HG03342 (cell line): ENCODE results near the gene CEP57L1.
A peak's percentile ranks its signal among the peaks of the same experiment; 100 is the strongest.

ENCODE experiments used
- ATAC-seq: cut with Tn5 transposase; IDR thresholded peaks from one replicate; pipeline ENCODE4 v1.9.1; 2021; ENCODE audit warnings: mild to moderate bottlenecking, moderate library complexity; ENCODE audit not compliant: unreplicated experiment

The CEP57L1 gene

DNA sequence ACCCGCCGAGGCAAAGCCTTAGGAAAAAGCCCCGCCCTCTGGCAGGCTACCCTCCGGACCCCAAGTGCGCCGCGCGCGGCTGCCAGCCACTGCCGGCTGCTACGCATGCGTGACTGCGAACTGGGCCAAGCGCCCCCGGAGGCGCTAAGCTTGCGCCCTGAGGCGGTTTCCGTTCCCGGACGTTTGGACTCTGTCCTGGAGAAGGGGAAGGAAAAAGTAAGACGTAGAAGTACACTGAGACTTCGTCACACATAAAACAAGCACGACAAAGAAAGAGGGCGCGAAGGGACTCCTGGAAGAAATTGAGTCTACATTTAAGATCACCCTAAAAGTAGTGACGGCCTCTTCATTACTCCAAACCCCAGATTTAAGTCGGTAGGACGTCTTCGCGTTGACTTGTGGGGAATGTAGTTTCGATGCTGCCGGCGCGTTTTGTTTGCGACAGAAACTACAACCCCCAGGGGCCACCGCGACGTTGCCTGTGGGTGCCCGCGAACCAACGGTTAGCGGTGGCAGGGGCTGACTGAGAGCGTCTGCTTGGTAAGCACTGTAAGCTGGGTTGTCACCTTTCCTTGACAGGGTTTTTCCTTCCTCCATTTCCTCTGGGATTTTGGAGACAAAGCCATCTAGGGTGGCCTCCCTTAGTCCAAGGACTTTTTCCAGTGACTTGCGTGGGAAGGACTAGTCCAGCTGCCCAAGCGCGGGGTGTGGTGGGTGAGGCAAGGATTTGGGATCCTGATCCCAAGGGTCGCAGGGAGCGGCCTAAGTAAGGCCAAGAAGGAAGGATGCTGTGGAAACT is at the start of gene CEP57L1:
CEP57L1 (plus strand) TSS at position 472 of the 799 bp plus-strand sequence. CDS start 49,715 bp downstream, outside the sequence.
- ATAC-seq: peak; percentile 68

DNA sequence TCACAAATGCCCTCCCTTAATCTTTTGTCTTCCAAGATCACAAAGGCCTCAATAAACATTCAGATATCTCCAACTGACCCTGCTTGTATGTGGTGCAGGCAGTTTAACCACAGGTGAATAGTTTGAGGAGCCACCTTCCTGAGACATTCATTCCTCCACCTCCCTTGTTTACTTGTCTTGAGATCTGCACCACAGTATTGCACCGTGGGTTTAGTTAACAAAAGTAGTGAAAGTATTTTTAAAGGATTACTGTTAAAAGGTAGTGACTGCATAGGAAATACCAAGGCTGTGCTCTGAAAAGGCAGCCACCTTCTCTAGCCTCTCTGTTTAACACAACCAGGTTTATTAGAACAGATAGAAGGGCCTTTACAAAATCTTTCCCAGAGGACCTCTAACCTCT is 47.1 kb upstream of the CEP57L1 start:
- no peak for ATAC-seq

DNA sequence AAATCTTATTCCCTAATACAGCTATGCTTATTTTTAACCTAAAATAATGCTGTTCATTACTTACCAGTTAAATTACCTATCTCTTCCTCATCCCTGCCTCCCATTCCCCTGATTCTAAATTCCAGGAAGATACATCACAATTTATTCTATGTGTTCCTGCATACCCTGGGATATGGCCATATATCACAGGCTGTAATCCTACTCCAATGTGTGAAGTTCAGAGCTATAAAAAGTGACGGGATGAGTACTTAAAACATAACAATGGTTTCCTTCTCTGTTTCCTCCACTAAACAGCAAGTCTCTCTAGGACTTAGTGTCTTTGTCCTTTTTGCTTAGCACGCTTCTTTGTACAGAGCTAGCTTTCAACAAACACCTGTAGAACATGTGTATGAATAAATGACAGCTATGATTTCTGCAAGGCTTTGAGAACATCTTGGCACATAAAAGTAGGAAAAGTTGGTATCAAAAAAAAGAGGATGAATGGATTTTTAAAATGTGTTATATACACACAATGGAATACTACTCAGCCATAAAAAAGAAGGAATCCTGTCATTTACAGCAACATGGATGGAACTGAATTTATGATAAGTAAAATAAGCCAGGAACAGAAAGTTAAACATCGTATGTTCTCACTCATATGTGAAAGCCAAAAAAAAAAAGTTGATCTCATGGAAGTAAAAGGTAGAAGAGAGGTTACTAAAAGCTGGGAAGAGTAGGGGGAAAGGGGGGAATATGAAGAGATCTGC is 46.5 kb upstream of the CEP57L1 start:
- ATAC-seq: no peak

DNA sequence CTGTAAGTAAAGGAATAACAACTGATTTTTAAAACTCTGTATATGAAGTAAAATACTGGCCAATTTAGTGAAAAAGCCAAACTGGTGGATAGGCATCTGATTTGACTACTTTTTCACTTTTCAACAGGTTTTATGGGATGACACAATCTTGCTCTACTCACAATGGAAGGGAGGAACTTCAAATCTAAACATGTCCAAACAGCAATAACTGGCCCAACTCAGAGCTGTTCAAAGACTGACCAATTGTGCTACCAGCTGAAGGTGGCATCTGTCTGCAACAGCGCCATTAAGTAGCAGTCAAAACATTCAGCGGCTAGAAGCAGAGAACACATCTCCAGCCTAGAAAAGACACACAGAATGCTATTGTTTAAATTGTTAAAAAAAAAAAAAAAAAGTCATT is 45.3 kb upstream of the CEP57L1 start:
- no peak for ATAC-seq

DNA sequence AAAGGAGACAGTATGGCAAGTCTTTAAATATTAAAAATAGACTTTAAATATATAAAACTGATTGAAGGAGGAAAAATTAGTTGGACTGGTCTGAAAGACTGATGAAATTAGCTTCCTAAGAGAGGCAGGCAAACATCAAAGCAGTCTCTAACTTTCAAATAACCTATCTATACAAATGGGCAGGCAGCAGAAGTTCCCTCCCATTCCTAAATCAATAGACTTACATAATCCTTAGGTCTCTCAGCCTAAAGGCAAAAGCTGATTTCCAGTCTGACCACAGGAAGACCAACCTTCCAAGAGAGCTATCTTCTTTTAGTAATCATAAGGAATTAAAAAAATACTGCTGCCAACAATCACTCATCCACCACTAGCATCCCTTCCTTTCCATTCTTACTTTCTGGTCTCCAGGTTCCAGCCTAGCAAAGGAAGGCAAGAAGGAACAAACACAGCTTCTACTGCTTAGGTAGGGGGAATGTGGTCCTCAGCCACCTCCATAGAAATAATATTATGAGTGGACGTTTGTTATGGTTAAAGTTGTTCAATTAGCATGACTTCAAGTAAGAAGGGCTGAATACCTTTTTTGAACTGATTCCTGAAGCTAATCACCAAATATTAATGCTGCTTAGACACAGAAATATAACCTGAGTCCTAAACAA is 44.7 kb upstream of the CEP57L1 start:
- no peak for ATAC-seq

DNA sequence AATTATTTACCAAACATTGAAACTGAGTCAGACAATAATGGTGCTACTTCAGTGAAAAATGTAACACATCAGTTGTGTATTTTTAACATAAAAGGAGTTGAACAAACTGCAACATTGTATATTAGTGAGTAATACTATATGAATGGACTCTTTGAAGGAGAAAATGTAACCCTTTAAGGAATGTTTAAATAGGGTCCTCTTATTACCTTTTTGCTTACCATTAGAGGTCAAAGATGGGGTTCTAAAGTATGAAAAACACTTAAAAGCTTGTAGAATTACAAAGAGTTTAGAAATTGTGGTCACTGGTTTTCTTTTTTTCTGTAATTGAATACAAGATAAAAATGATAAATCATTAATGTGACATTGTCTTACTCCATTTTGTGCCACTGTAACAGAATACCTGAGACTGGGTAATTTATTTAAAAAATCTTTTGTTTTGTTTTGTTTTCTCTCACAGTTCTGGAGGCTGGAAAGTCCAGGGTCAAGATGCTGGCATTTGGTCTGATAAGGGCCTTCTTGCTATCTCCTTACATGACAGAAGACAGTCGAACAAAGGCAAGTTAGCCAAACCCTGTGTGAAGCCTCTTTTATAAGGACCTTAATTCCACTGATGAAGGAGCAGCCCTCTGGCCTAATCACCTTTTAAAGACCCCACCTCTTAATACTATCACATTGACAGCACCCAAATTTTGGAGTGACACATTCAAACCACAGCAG is 43.8 kb upstream of the CEP57L1 start:
- no peak for ATAC-seq

DNA sequence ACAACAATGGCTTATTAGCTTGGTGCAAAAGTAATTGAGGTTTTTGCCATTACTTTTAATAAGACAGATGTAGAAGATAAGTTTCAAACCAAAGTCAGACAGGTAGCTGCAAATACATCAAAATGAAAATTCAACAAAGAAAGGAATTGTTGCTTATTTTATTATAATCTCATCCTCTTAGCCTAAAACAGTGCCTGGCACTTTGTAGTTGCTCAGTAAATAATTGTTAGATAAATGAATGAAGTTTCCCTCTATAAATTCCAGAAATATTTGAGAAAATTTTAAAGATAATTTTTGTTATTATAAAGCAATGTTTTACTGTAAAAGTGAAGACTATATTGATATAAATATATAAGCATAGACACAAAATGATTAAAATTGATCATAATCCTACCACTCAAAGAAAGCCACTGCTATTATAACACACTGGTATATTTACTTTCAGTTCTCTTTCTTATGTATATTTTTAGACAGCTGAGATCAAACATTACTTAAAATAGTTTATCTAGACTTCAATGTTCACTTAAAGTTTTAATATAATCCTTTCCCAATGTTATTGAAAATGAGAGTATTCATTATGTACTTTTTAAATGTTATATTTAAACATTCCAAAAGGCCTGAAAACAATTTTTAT is 43.2 kb upstream of the CEP57L1 start:
- no peak for ATAC-seq

DNA sequence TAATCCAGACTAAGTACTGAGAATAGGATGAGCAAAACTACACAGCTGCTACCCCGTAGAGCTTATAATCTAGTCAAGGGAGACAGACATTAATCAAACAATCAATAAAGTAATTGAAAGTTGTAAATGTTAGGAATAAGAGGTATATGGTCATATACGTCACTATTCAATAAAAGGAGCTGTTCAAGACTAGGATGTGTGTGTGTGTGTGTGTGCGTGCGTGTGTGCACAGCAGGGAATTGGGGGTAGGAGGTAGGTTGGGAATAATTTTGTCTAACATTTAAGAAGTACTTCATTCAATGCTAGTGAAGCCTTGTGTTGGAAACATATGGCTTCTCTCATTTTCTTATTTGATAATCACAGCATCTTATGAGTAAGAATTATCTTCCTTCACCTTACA is 42.5 kb upstream of the CEP57L1 start:
- ATAC-seq: no peak

DNA sequence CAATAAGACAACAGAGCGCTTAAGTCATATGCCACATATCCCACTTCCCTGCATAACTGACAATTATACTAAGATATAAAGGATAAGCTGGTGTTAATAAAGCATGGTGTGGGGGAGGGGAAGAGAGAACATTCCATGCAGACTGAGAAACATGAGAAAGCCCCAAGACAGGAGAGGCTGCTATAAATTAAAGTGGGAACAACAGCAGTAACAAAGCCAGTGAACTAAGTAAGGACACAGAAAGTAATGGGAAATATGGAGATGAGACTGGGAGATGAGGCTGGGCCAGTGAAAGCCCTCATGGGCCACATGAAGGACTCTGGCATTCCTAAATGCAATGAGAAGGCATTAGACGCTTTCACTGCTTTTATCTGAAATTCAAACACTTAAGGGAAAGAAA is 42.0 kb upstream of the CEP57L1 start:
- ATAC-seq: no peak

DNA sequence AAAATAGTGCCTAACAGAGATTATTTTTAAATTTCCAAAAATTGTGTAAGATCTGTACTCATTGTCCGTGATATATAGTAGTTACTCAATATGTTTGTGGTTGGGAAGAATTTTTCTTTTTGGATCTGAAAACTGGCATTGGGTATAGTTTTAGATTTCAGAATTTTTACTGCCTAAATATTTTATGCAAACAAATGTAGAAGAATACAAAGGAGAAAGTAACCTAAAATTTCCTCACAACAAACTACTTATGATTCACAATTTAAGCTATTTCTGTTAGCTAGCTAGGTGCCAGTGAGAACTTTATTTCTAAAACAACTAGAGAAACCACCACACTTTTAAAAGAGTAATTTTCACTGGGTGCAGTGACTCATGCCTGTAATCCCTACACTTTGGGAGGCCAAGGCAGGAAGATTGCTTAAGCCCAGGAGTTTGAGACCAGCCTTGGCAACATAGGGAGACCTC is 39.5 kb upstream of the CEP57L1 start:
- ATAC-seq: no peak

DNA sequence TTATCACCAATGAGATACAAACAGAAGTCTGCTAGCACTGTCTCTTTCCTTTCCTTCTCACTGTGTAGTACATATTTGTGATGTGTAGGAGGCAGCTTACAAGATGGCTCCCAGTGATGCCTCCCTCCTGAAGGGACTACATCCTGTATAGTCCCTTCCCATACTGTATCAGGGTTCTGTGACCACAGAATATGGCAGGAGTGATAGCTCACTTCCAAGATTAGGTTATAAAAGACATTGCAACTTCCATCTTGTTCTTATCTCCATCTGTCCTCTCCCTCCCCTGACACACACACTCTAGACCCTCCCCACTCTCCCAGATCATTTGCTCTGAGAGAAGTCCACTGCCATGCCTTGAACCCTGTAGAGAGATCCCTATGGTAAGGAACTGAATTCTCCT is 38.6 kb upstream of the CEP57L1 start:
- ATAC-seq: no peak

DNA sequence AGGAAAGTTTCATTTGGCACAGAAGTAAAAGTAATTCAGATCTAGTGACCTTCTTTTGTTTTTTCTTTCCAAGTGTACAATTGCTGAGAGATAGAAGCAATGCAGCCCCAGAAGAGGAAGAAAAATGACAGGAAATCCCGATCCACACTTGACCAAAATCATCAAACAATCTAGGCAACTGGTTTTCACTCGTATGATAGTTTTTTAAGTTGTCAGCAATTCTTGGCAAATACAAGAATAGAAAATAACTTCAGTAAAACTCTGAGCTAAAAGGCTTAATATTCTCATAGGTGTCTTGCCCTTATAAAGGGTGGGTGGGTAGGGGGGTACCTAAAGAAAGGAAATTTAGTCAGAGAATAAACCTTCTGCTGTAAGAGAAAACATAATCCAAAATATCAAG is 36.7 kb upstream of the CEP57L1 start:
- ATAC-seq: no peak

DNA sequence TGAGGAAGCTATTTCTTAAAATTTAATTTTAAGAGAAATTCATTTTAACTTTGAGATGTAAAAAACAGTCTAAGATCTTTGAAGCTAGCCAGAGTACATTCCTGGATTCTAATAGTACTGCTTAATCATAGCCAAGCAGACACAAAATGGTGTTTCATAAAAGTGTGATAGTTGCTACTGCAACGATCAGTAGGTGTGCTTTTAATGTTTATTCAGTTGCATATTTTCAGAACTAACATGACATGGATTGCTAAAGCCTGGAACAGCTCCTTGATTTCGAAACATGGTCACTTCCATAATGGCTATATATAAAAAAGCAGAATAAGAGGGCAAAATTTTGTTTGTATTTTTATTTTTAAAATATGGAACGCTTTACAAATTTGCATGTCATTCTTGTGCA is 36.2 kb upstream of the CEP57L1 start:
- no peak for ATAC-seq

DNA sequence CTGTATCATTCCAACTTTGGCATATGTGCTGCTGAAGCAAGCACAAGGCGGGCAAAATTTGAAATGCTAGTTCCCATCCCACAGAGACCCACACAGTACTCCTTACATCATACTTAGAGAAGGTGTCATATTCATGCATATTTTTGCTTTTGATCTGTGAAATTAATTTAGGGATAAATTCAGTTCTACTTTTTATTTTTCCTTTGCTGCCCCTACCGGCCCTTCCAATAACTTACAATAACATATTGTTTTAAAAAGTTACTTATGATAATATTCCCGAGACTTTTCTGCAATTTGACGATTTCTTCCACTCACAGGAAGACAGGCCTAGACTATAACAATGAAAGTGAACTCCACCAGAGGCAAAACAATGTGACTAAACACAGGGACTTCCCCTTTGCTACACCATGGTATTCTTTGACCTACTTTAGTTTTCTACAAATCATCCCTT is 35.7 kb upstream of the CEP57L1 start:
- peak; percentile 62 for ATAC-seq

DNA sequence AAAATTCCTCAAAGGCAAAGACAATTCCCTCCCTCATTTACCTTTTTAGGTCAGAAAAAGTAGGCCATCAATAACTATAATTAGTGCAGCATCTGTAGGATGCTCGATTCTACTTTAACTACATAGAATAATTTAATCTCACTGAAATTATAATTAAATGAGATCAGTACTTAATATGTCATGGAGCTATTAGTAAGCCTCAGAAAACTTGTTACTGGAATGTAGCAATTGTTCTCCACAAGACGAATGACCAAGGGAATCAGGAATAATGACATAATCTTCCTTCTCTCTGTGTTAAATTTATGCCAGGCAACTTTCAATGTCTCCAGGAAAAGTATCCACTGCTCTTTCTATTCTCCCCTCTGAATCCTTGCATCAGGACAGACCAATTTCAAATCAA is 34.7 kb upstream of the CEP57L1 start:
- ATAC-seq: no peak

DNA sequence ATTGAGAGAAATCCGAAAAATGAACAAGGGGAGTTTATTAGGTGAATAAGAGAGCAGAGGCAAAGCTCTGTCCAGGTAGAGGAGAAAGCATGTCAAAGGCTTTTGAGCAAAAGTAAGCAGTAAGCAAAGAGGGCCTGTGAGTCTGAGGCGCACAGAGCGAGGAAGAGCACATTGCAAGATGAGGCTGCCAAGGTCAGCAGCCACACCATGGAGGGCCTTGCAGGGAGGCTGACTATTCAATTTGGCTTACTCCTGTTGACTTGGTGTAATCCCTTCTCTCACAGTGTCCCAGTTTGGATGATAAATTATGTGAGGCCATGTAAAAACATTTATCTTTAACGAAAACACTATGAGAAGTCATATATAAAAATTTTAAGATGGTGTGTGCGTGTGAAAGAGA is 33.1 kb upstream of the CEP57L1 start:
- ATAC-seq: no peak

DNA sequence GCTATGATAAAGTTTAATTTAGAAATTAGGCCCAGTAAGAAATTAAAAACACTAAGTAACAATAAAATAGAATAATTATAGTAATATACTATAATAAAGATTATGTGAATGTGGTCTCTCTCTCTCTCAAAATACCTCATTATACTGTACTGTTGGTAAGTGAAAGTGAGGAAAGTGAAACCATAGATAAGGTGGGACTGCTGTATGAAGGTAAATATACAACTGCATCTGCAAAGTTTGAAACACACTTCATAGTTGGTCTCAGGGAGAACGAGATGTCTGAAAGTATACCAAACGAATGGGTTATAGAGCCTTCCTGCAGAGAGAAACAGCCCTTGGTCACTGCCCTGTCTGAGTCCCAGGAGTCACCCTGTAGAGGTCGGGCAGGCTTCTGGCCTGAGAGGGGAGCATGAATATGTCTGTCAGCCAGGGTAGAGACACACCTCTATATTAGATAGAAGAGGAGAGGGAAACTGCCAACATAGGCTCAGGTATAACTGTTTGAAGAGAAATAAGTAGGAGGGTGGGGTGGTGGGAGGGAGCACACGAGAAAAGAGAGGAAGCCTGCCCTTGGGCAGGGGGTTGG is 32.4 kb upstream of the CEP57L1 start:
- no peak for ATAC-seq

DNA sequence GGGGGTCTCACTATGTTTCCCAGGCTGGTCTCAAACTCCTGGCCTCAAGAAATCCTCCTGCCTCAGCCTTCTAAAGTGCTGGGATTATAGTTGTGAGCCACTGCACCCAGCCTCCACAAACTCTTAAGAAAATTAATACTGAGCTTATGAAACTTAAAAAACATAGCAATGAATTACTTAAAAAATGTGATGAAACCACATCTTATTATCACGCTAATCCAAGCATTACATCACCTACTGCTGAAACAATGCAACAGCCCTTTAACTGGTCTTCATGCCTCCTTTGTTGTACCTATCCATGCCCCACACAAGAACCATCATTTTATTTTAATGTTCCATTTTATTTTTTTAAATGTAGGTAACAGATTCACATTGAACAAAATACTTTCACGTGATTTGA is 25.6 kb upstream of the CEP57L1 start:
- no peak for ATAC-seq

DNA sequence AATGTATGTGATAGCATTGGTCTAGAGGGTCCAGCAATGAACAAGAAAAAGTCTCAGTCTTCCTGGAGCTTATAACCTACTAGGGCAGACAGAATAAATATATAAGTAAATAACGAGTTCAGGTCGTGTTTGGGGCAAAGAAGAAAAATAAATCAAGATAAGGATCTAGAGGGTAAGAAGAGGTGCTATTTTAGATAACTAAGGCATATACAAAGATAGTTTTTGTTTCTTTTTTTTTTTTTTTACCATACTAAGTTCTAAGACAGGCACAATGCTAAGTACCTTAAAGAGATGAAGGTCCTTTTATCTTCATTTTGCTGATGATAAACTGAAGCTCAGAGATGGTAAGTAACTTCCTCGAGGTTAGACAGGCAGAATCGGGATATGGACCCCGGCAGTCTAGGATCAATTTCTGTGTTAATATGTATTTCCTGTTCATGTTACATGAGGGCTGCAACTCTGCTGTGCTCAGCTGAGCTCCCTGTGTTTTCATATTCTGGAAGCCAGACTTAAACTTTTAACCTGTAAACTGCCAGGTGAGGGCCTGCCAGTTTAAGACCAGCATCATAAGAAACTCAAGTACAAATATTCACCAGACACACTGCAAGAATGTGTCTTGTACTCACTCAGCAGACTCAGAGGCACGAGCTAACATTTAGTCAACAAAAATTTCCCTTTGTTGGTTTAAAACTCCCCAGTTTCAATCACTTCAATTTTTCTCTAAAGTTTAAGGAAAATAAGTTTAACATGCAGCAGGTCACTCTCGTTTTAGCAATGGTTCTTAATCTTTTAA is 24.0 kb upstream of the CEP57L1 start:
- no peak for ATAC-seq
